Esophagus squamous epithelium (tissue), 4 donors: ENCODE data around the gene ITGB2.

Experiments
- POLR2A ChIP-seq, 4 donors: fragments of 450-650 bp; IDR thresholded peaks; one replicate each; pipeline ENCODE4 v1.6.1; 2017; ENCODE audit warnings: antibody characterized with exemption in 4 of 4, mild to moderate bottlenecking in 4 of 4, moderate library complexity in 3 of 4
- TF ChIP-seq, protein P1 (sequence below), 6 experiments: fragments of 450-650 bp in 4 of 6; fragments of 200-600 bp in 2 of 6; sonication (generic) in 2 of 6; IDR thresholded peaks; one replicate each; pipeline ENCODE4 v1.5.1; 2016 to 2019; ENCODE audit warnings: antibody characterized with exemption in 6 of 6, mild to moderate bottlenecking in 4 of 6, moderate library complexity in 4 of 6

DNA sequence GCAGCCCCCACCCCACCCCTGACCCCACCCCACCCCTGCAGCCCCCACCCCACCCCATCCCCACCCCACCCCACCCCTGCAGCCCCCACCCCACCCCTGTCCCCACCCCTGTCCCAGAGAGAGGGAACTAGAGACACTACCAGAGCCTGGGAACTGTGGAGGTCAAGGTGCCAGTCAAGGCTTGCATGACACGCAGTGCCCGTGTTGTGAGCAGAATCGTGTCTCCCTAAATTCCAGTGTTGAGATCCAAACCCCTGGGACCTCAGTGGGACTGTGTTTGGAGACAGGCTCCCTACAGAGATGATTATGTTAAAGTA is 84.4 kb downstream of the ITGB2 start:
- TF ChIP-seq, protein P1, sequence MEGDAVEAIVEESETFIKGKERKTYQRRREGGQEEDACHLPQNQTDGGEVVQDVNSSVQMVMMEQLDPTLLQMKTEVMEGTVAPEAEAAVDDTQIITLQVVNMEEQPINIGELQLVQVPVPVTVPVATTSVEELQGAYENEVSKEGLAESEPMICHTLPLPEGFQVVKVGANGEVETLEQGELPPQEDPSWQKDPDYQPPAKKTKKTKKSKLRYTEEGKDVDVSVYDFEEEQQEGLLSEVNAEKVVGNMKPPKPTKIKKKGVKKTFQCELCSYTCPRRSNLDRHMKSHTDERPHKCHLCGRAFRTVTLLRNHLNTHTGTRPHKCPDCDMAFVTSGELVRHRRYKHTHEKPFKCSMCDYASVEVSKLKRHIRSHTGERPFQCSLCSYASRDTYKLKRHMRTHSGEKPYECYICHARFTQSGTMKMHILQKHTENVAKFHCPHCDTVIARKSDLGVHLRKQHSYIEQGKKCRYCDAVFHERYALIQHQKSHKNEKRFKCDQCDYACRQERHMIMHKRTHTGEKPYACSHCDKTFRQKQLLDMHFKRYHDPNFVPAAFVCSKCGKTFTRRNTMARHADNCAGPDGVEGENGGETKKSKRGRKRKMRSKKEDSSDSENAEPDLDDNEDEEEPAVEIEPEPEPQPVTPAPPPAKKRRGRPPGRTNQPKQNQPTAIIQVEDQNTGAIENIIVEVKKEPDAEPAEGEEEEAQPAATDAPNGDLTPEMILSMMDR (IDR thresholded peaks at IDR 0.05): no peak
- no peak for TF ChIP-seq POLR2A (IDR thresholded peaks at IDR 0.05)
